Measurements from ENCODE around the gene SUSD5. TPM values are rescaled to one million over a fixed set of nuclear protein-coding genes. Genes with fewer than 3 reads are reported as not detected.

Gene SUSD5
- polyA plus RNA-seq, 1 of the 3 experiments (the other 2 are of a cell fraction) = 1.2 TPM

DNA sequence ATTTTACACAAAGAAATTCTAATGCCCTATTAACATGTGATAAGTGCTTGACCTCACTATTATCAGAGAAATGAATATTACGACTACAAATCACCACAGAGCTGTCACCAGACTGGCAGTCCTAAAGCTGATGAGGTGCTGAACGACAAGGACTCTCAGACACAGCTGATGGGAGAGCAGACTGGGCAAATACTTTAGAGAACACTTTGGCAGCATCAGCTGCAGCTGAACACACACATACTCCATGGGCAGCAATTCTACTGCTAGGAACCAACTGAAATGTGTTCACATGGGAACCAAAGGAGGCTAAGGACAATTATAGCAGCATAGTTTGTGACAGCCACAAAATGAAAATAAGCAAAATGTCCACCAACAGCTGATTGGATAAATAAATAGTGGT, 45.5 kb downstream of the SUSD5 start:
- Histone ChIP-seq H2AFZ (ENCODE audit: low read depth) (no peak overlapping the region), H3K79me2 (ENCODE audit: insufficient read depth) (no peaks in the 10 kb centered on the region), H3K9ac (no peak overlapping the region), H3K27ac (ENCODE audit: low read depth in 2 of 2, low read length in 1 of 2) (no peak overlapping the region), H3K36me3 (replicated peaks in 1 of 2; ENCODE audit: control insufficient read depth in 1 of 2, insufficient read depth in 2 of 2, low read length in 1 of 2) (no peaks in the 10 kb centered on the region), H3K4me3 (ENCODE audit: low read depth in 2 of 2, low read length in 1 of 2) (no peak overlapping the region), H3K4me2 (no peak overlapping the region), H3K27me3 (ENCODE audit: insufficient read depth) (no peaks in the 10 kb centered on the region), H3K9me3 (no peaks in the 10 kb centered on the region), H3F3A (replicated peaks; ENCODE audit: insufficient read depth) (no peaks in the 10 kb centered on the region), H3K4me1 (ENCODE audit: control insufficient read depth in 1 of 2, insufficient read depth in 2 of 2, low read depth in 1 of 2, low read length in 1 of 2) (no peaks in the 10 kb centered on the region), H4K20me1 (ENCODE audit: insufficient read depth) (no peaks in the 10 kb centered on the region), H3K9me2 (no peaks in the 10 kb centered on the region)
- WGBS (ENCODE audit: low lambda C conversion rate) = 14% methylated on average over 2 of the region's 2 CpGs
- CTCF ChIA-PET = interaction anchor here (2.3 kb wide), 1 partner anchor 200 kb away, joined by 7 read pairs; no protein-coding TSS in a partner anchor
- no peak for DNase-seq
- POLR2A ChIA-PET = no interaction called here
- TF ChIP-seq REST (IDR thresholded peaks at IDR 0.05; ENCODE audit: low read depth, low read length) (no peak), CHD2 (IDR thresholded peaks at IDR 0.05; ENCODE audit: low read length, partially characterized antibody) (no peak)

- no peak for DNase-seq
- Histone ChIP-seq H3K4me2 (no peak overlapping the region), H3K4me3 (ENCODE audit: low read depth in 2 of 2, low read length in 1 of 2) (no peak overlapping the region), H4K20me1 (ENCODE audit: insufficient read depth) (no peaks in the 10 kb centered on the region), H3K9me2 (no peaks in the 10 kb centered on the region), H3K27ac (ENCODE audit: low read depth in 2 of 2, low read length in 1 of 2) (no peak overlapping the region), H2AFZ (ENCODE audit: low read depth) (no peak overlapping the region), H3K79me2 (ENCODE audit: insufficient read depth) (no peaks in the 10 kb centered on the region), H3K9ac (no peak overlapping the region), H3K36me3 (replicated peaks in 1 of 2; ENCODE audit: control insufficient read depth in 1 of 2, insufficient read depth in 2 of 2, low read length in 1 of 2) (no peaks in the 10 kb centered on the region), H3K4me1 (ENCODE audit: control insufficient read depth in 1 of 2, insufficient read depth in 2 of 2, low read depth in 1 of 2, low read length in 1 of 2) (no peaks in the 10 kb centered on the region), H3F3A (replicated peaks; ENCODE audit: insufficient read depth) (no peaks in the 10 kb centered on the region), H3K27me3 (ENCODE audit: insufficient read depth) (no peaks in the 10 kb centered on the region), H3K9me3 (no peaks in the 10 kb centered on the region)
- ChIA-PET POLR2A (no interaction called here), CTCF (interaction anchor here (2.0 to 2.3 kb wide), 2 partner anchors 16 to 201 kb away, joined by 5 to 7 read pairs; no protein-coding TSS in a partner anchor)
- WGBS (ENCODE audit: low lambda C conversion rate) = 79% methylated on average over 4 of the region's 4 CpGs
- TF ChIP-seq POLR2AphosphoS5 (IDR thresholded peaks at IDR 0.05; ENCODE audit: low read depth, low read length) (no peak), SMC3 (IDR thresholded peaks at IDR 0.05; ENCODE audit: low read depth, low read length) (no peak), RFX5 (IDR thresholded peaks at IDR 0.05; ENCODE audit: low read length) (no peak), SIN3A (IDR thresholded peaks at IDR 0.05; ENCODE audit: borderline replicate concordance, low read depth, low read length) (no peak), CTCF (IDR thresholded peaks at IDR 0.05) (no peak), TAF1 (IDR thresholded peaks at IDR 0.05; ENCODE audit: borderline replicate concordance, low read depth, low read length) (no peak)
Observed at GRCh38 chr3:33171580-33171979, 47.0 kb downstream of the SUSD5 start.

Data from SK-N-SH (cell line).